Psoas muscle (tissue), 8 donors: ENCODE measurements around the gene TNIK. TPM values are rescaled to one million over a fixed set of nuclear protein-coding genes. Genes with fewer than 3 reads are reported as not detected.

Source experiments
- ATAC-seq, 4 donors: fragments of 200-7000 bp; cut with Tn5 transposase; one replicate each; pipeline ENCODE4 v1.9.1; 2020; ENCODE audit warnings: moderate library complexity in 3 of 4, mild to moderate bottlenecking in 2 of 4
- DNase-seq, 2 donors: peaks; one replicate each; pipeline ENCODE4 v3.0.0-alpha.2; 2020
- H3K27ac ChIP-seq: fragments of 200-600 bp; one replicate; pipeline ENCODE4 v1.8.0; 2022
- H3K27me3 ChIP-seq, 3 donors: fragments of 200-600 bp in 1 of 3; one replicate each; pipeline versions ENCODE4 v1.6.1 to v1.8.0; 2013 to 2022; ENCODE audit warnings: low read length in 2 of 3, mild to moderate bottlenecking in 2 of 3, moderate library complexity in 1 of 3; ENCODE audit not compliant: insufficient read depth in 3 of 3
- H3K36me3 ChIP-seq, 2 donors: fragments of 200-600 bp in 1 of 2; one replicate each; pipeline versions ENCODE4 v1.6.1 to v1.8.0; 2013 to 2022; ENCODE audit warnings: low read depth in 1 of 2, mild to moderate bottlenecking in 1 of 2, moderate library complexity in 1 of 2; ENCODE audit not compliant: insufficient read depth in 1 of 2
- H3K4me1 ChIP-seq: fragments of 200-600 bp; one replicate; pipeline ENCODE4 v1.8.0; 2022
- H3K4me3 ChIP-seq: fragments of 200-600 bp; one replicate; pipeline ENCODE4 v1.8.0; 2022; ENCODE audit warnings: mild to moderate bottlenecking
- H3K9me3 ChIP-seq: fragments of 200-600 bp; one replicate; pipeline ENCODE4 v1.8.0; 2022
- WGBS, 3 donors: extraction: QIAGEN DNeasy Blood & Tissue Kit; methylation state at CpG; one replicate each; pipeline versions ENCODE4 v1.1.6 to v1.1.7; 2013; 5-methylcytosine and 5-hydroxymethylcytosine counted together
- intact Hi-C, 2 donors: fragments of 100-400 bp; cut with DNase I; formaldehyde crosslinking; loops; one replicate each; pipeline versions ENCODE4 v1.11.0 to v1.14.2; 2022
- polyA plus RNA-seq, 3 donors: library from polyadenylated mRNA; stranded (reverse); fragments of 200-250 nt; gene quantifications; one replicate each; pipeline ENCODE4 v1.2.3, GENCODE V29; 2013
- total RNA-seq, 4 donors: library from RNA; stranded (reverse); fragmentation: NEBNext Ultra II Directional in 2 of 4; extraction: Animal tissue kit (Norgen Biotek cat#: 25700) in 2 of 4; gene quantifications; one replicate each; pipeline versions ENCODE4 v1.2.1 to v1.2.4, GENCODE V29; 2021 to 2023
- TF ChIP-seq, protein P1 (sequence below): fragments of 200-600 bp; IDR thresholded peaks from one replicate; pipeline ENCODE4 v1.8.0; 2022; ENCODE audit warnings: antibody characterized with exemption
- donor health status: healthy with polysubstance abuse.
- donor health status: DM: no; HTN: no; CAD: no; lungs with moderate emphysema.
- donor health status: Bipolar disorder and iron deficiency.
- donor health status: healthy.
- donor health status: DM: yes; HTN: yes; CAD: no.
- donor health status: DM: no; HTN: no; CAD: no.
- donor health status: DM: no; HTN: no; CAD: no.
- donor health status: DM: yes; HTN: yes; CAD: no.

Gene TNIK
- total and polyA plus RNA-seq, 7 donors = 9.9 to 32.4 (median 12.5) TPM

DNA sequence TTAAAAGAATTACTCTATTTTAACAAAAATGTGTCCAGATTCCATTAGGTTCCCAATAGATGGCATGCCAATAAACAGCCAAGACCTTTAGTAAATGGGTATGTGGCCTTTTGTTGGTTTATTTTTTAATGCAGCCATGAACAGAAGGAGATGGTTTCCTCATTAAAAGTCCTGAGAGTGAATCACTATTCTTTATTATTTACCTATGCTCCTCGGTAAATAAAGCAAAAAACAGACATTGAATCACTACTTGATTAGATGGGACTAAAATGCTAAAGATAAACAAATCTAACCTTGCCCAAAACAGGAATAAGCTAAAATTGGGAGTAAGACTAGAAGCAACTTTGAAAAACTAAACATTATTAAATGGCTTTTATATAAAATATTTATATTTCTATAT is 94.2 kb downstream of the TNIK start:
- ATAC-seq (no peak), DNase-seq (no peak)
- H3K36me3 ChIP-seq = no peaks in the 10 kb centered on the region
- no peaks in the 10 kb centered on the region for H3K9me3 ChIP-seq
- H3K27ac ChIP-seq = no peak overlapping the region
- no peak overlapping the region for H3K4me3 ChIP-seq
- intact Hi-C loops = no loop called here
- TF ChIP-seq, protein P1, sequence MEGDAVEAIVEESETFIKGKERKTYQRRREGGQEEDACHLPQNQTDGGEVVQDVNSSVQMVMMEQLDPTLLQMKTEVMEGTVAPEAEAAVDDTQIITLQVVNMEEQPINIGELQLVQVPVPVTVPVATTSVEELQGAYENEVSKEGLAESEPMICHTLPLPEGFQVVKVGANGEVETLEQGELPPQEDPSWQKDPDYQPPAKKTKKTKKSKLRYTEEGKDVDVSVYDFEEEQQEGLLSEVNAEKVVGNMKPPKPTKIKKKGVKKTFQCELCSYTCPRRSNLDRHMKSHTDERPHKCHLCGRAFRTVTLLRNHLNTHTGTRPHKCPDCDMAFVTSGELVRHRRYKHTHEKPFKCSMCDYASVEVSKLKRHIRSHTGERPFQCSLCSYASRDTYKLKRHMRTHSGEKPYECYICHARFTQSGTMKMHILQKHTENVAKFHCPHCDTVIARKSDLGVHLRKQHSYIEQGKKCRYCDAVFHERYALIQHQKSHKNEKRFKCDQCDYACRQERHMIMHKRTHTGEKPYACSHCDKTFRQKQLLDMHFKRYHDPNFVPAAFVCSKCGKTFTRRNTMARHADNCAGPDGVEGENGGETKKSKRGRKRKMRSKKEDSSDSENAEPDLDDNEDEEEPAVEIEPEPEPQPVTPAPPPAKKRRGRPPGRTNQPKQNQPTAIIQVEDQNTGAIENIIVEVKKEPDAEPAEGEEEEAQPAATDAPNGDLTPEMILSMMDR = no peak
- H3K27me3 ChIP-seq = no peaks in the 10 kb centered on the region
- H3K4me1 ChIP-seq = peaks cover 27% of the 10 kb centered on the region
- 86 to 95% (median 90%) methylated on average over 1 of the region's 1 CpG for WGBS, 3 donors

DNA sequence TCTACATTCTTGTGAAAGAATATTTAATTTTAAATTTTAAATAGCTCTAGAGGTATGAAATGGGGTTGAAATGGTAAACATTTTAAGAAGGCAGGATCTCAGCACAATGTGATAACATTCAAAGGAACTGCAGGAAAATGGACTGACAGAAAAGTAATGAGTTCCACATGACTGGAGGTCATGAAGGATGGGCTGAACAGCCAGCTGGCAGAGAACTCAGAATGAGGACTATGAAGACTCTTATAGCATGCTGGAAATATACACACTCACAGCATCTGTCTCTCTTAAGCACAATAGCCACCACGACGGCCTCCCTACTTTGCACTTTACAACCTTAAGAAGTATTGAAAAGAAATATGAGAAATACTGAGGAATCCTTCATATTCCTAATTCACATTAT is 94.7 kb downstream of the TNIK start:
- Histone ChIP-seq H3K4me1 (peaks cover 29% of the 10 kb centered on the region), H3K27ac (no peak overlapping the region), H3K9me3 (no peaks in the 10 kb centered on the region), H3K36me3 (no peaks in the 10 kb centered on the region), H3K4me3 (no peak overlapping the region), H3K27me3 (no peaks in the 10 kb centered on the region)
- ATAC-seq (peak; percentile 57 to 76 (median 67)), DNase-seq (no peak)
- intact Hi-C loops = no loop called here
- WGBS, 3 donors = 24 to 31% (median 30%) methylated on average over 2 of the region's 2 CpGs
- TF ChIP-seq, protein P1 = no peak

DNA sequence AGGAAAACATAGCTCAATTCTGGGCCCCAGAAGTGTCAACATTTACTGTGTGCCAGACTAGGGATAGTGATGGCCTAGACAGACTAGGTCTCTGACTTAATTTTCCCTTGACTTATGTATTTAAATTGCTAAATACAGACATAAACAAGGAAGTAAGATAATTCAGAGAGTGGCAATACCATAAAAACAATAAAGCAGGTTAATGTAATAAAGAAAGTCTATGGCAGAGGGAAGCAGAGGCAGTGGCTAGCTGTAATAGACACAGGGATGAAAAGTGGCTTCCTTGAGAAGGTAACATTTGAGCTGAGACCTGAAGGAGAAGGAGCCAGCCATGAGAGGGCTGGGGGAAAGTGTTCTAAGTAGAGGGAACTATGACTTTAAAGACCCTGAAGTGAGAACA is 95.7 kb downstream of the TNIK start:
- H3K36me3 ChIP-seq = no peaks in the 10 kb centered on the region
- TF ChIP-seq, protein P1 = no peak
- peaks cover 29% of the 10 kb centered on the region for H3K4me1 ChIP-seq
- ATAC-seq (no peak), DNase-seq (no peak)
- no peak overlapping the region for H3K27ac ChIP-seq
- H3K27me3 ChIP-seq = no peaks in the 10 kb centered on the region
- intact Hi-C loops = no loop called here
- H3K9me3 ChIP-seq = no peaks in the 10 kb centered on the region
- no peak overlapping the region for H3K4me3 ChIP-seq

DNA sequence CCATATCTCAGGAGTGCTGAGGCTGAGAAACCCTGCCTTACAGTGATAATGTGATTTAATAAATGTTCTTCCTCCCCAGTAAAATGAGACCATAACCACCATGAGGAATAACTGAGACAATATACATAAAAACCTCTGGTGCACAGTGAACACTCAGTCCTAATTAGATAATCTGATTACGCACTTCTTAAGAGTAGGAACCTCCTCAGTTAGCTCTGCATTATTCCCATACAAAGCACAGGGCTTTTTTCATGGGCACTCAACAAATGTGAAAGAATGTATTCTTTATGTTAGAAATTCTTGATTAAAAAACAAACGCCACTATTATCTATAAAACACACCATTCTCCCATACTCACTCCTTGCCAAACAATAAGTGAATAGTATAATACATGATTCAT is 97.0 kb downstream of the TNIK start:
- no peak for ATAC-seq
- WGBS, 3 donors = 89 to 97% (median 92%) methylated on average over 2 of the region's 2 CpGs
- DNase-seq = no peak
- Histone ChIP-seq H3K9me3 (no peaks in the 10 kb centered on the region), H3K36me3 (no peaks in the 10 kb centered on the region), H3K27me3 (no peaks in the 10 kb centered on the region), H3K4me1 (peaks cover 29% of the 10 kb centered on the region), H3K27ac (no peak overlapping the region), H3K4me3 (no peak overlapping the region)
- TF ChIP-seq, protein P1 = no peak
- intact Hi-C loops = no loop called here

DNA sequence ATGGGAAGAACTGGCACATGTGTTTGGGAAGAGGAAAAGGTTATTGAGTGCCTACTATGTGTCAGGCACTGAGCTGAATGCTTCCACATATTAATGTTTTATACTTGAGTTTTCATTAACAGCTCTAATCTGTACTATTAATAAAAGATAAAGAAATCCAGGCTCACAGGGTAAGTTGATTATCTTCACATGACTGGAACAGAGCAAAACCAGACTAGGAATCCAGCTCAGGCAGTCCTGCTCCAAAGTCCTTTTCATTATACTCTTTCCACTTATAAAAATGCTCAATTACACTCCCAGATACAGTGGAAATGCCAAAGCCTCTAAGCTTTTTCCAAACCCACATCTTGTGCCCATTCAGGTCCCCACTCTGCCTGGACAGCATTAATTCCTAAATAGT is 97.6 kb downstream of the TNIK start:
- H3K4me1 ChIP-seq = peaks cover 29% of the 10 kb centered on the region
- no peak overlapping the region for H3K4me3 ChIP-seq
- H3K9me3 ChIP-seq = no peaks in the 10 kb centered on the region
- ATAC-seq (no peak), DNase-seq (no peak)
- intact Hi-C loops = no loop called here
- no peaks in the 10 kb centered on the region for H3K36me3 ChIP-seq
- TF ChIP-seq, protein P1 = no peak
- H3K27ac ChIP-seq = no peak overlapping the region
- H3K27me3 ChIP-seq = no peaks in the 10 kb centered on the region
